HFFc6 (cell line): ENCODE data around the gene SPTB. TPM values are rescaled to one million over a fixed set of nuclear protein-coding genes. Genes with fewer than 3 reads are reported as not detected.

Experiments
- DNase-seq: peaks from one replicate; pipeline ENCODE4 v3.0.0-alpha.2; 2018
- H3K27ac Mint-ChIP-seq: 2 replicates; pipeline ENCODE4 v1.8.0; 2020; ENCODE audit warnings: mild to moderate bottlenecking, mixed read lengths
- H3K27me3 Mint-ChIP-seq: 2 replicates; pipeline ENCODE4 v1.8.0; 2021; ENCODE audit warnings: mild to moderate bottlenecking, moderate library complexity, mixed read lengths; ENCODE audit not compliant: insufficient read depth
- H3K36me3 Mint-ChIP-seq: 2 replicates; pipeline ENCODE4 v1.8.0; 2021; ENCODE audit warnings: low read depth, mixed read lengths
- H3K4me1 Mint-ChIP-seq: 2 replicates; pipeline ENCODE4 v1.8.0; 2020; ENCODE audit warnings: low read depth, mixed read lengths
- H3K4me3 Mint-ChIP-seq: 2 replicates; pipeline ENCODE4 v1.8.0; 2020; ENCODE audit warnings: mild to moderate bottlenecking, moderate library complexity, mixed read lengths
- H3K9me3 Mint-ChIP-seq: 2 replicates; pipeline ENCODE4 v1.8.0; 2020; ENCODE audit warnings: mild to moderate bottlenecking, mixed read lengths
- total RNA-seq, 6 experiments: library from RNA; stranded (reverse); fragmentation: NEBNext Ultra II Directional; extraction: Animal tissue kit (Norgen Biotek cat#: 25700); gene quantifications; 2 replicates in 1 of 6; 3 replicates in 5 of 6; pipeline ENCODE4 v1.2.3, GENCODE V29; 2021
- TF ChIP-seq, protein P1 (sequence below): fragments of 200-600 bp; sonication (generic); IDR thresholded peaks from 2 replicates; pipeline ENCODE4 v1.5.0; 2021; ENCODE audit warnings: antibody characterized with exemption, mild to moderate bottlenecking

SPTB gene
- total RNA-seq, 6 experiments from 2014 or later, result 0.58 to 1.1 (median 0.72) TPM

GRCh38 chr14:64831419-64831818 is 48.3 kb downstream of the SPTB start:
- Mint-ChIP-seq H3K36me3 (no peaks in the 10 kb centered on the region), H3K27ac (no peak overlapping the region), H3K9me3 (no peaks in the 10 kb centered on the region), H3K27me3 (peaks cover 14% of the 10 kb centered on the region), H3K4me3 (no peak overlapping the region), H3K4me1 (peaks cover 13% of the 10 kb centered on the region)
- TF ChIP-seq, protein P1, sequence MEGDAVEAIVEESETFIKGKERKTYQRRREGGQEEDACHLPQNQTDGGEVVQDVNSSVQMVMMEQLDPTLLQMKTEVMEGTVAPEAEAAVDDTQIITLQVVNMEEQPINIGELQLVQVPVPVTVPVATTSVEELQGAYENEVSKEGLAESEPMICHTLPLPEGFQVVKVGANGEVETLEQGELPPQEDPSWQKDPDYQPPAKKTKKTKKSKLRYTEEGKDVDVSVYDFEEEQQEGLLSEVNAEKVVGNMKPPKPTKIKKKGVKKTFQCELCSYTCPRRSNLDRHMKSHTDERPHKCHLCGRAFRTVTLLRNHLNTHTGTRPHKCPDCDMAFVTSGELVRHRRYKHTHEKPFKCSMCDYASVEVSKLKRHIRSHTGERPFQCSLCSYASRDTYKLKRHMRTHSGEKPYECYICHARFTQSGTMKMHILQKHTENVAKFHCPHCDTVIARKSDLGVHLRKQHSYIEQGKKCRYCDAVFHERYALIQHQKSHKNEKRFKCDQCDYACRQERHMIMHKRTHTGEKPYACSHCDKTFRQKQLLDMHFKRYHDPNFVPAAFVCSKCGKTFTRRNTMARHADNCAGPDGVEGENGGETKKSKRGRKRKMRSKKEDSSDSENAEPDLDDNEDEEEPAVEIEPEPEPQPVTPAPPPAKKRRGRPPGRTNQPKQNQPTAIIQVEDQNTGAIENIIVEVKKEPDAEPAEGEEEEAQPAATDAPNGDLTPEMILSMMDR, result no peak
- DNase-seq, result no peak

DNA sequence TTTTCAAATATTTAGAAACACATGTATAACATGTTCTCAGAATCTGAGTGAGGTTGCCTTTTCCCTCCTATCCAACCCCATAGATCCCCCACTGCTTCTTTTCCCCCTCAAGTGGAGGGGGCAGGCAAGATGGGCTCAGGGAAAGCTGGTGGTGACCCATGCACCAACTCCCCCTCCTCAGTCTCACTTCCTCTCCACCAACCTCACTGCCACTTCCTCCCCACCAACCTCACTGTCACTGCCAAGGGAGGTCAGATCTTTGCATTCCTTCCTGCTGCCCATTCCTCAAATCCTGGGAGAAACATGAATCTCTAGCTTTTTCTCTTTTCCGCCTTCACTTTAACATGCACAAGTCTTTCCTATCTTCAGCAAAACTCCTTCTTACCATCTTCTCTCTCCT is 48.7 kb downstream of the SPTB start:
- DNase-seq, result no peak
- H3K27ac Mint-ChIP-seq, result no peak overlapping the region
- peaks cover 11% of the 10 kb centered on the region for H3K27me3 Mint-ChIP-seq
- H3K4me1 Mint-ChIP-seq, result peaks cover 17% of the 10 kb centered on the region
- H3K9me3 Mint-ChIP-seq, result no peaks in the 10 kb centered on the region
- H3K4me3 Mint-ChIP-seq, result no peak overlapping the region
- no peaks in the 10 kb centered on the region for H3K36me3 Mint-ChIP-seq
- TF ChIP-seq, protein P1, result no peak

- no peaks in the 10 kb centered on the region for H3K9me3 Mint-ChIP-seq
- TF ChIP-seq, protein P1, result no peak
- DNase-seq, result no peak
- H3K36me3 Mint-ChIP-seq, result no peaks in the 10 kb centered on the region
- H3K4me3 Mint-ChIP-seq, result no peak overlapping the region
- peaks cover 4% of the 10 kb centered on the region for H3K27me3 Mint-ChIP-seq
- peaks cover 30% of the 10 kb centered on the region for H3K4me1 Mint-ChIP-seq
- H3K27ac Mint-ChIP-seq, result no peak overlapping the region
Observed at GRCh38 chr14:64828071-64828470, 51.6 kb downstream of the SPTB start.

- Mint-ChIP-seq H3K36me3 (no peaks in the 10 kb centered on the region), H3K9me3 (no peaks in the 10 kb centered on the region), H3K4me3 (no peak overlapping the region), H3K4me1 (peaks cover 42% of the 10 kb centered on the region), H3K27me3 (peaks cover 4% of the 10 kb centered on the region), H3K27ac (peak overlapping the region; percentile 46; the same call in 1 of the 2 replicates)
- no peak for DNase-seq
- TF ChIP-seq, protein P1, result no peak
Observed at GRCh38 chr14:64826845-64827244, 52.9 kb downstream of the SPTB start.

DNA sequence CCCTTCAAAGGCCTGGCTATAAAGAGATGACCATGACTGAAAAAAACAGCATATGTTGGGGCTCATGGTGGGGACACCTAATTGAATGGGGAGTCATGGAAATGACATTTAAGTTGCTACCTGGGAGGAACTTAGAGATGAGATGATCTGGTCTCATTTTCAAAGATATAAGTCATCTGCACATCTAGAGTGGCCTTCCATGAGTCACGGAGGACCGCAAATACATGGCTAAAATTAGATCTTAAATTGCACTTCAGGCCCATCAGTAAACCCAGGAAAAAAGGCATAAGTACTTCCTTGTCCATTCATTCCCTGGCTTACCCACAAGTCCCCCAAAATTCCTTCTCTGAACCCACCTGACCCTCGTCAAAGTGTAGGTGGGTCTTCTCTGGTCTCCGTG is 53.4 kb downstream of the SPTB start:
- Mint-ChIP-seq H3K27ac (peak overlapping the region; percentile 46; the same call in 1 of the 2 replicates), H3K27me3 (peaks cover 4% of the 10 kb centered on the region), H3K4me3 (no peak overlapping the region), H3K9me3 (no peaks in the 10 kb centered on the region), H3K4me1 (peaks cover 47% of the 10 kb centered on the region), H3K36me3 (no peaks in the 10 kb centered on the region)
- TF ChIP-seq, protein P1, result no peak
- peak; percentile 44 for DNase-seq

DNA sequence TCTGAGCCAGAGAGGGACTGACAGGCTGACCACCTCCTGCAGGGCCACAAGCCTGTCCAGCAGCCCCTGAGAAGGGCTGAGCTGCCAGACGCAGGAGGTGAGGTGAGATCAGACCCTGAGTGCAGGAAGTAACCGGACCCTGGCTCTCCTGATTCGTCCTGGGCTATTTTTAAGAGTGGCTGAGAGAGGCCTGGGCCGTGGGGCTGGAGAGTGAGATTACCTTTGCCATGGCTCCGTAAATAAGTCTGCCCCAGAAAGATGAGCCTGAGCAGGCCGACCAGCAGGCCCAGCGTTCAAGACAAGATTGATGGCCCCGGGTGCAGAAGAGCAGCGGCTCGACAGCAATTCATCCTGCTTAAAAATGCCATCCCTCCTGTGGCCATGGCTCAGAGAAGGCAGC is 54.2 kb downstream of the SPTB start:
- Mint-ChIP-seq H3K27ac (no peak overlapping the region), H3K4me3 (no peak overlapping the region), H3K27me3 (peaks cover 4% of the 10 kb centered on the region), H3K9me3 (no peaks in the 10 kb centered on the region), H3K36me3 (no peaks in the 10 kb centered on the region), H3K4me1 (peaks cover 53% of the 10 kb centered on the region)
- TF ChIP-seq, protein P1, result no peak
- DNase-seq, result no peak
